Smooth muscle cell (in vitro differentiated cells): ENCODE measurements around the gene GPR173. TPM values are rescaled to one million over a fixed set of nuclear protein-coding genes. Genes with fewer than 3 reads are reported as not detected.

Source experiments
- DNase-seq: peaks from one replicate; lab custom pipeline; 2025; ENCODE audit not compliant: unreplicated experiment; lab: John Stamatoyannopoulos, UW
- H2AFZ ChIP-seq: fragments of 200-600 bp; sonication (generic); 2 replicates; pipeline ENCODE4 v1.6.0; 2016; ENCODE audit warnings: antibody characterized with exemption, low read depth, mild to moderate bottlenecking
- H3F3A ChIP-seq: fragments of 200-600 bp; sonication (generic); 2 replicates; pipeline ENCODE4 v1.6.0; 2017; ENCODE audit warnings: antibody characterized with exemption, low read depth
- H3K27ac ChIP-seq: fragments of 200-600 bp; sonication (generic); 2 replicates; pipeline ENCODE4 v1.5.1; 2016; ENCODE audit warnings: low read depth, mild to moderate bottlenecking
- H3K27me3 ChIP-seq: fragments of 200-600 bp; sonication (generic); 2 replicates; pipeline ENCODE4 v1.6.1; 2016; ENCODE audit warnings: low read depth, mild to moderate bottlenecking
- H3K36me3 ChIP-seq: fragments of 200-600 bp; sonication (generic); 2 replicates; pipeline ENCODE4 v1.5.1; 2016; ENCODE audit warnings: low read depth
- H3K4me1 ChIP-seq: fragments of 200-600 bp; sonication (generic); 2 replicates; pipeline ENCODE4 v1.5.1; 2016; ENCODE audit warnings: low read depth
- H3K4me2 ChIP-seq: fragments of 200-600 bp; sonication (generic); 2 replicates; pipeline ENCODE4 v1.6.0; 2016; ENCODE audit warnings: mild to moderate bottlenecking
- H3K4me3 ChIP-seq: fragments of 200-600 bp; sonication (generic); 2 replicates; pipeline ENCODE4 v1.5.1; 2016; ENCODE audit warnings: mild to moderate bottlenecking
- H3K79me2 ChIP-seq: fragments of 200-600 bp; sonication (generic); 2 replicates; pipeline ENCODE4 v1.6.0; 2016; ENCODE audit warnings: low read depth, mild to moderate bottlenecking
- H3K9ac ChIP-seq: fragments of 200-600 bp; sonication (generic); 2 replicates; pipeline ENCODE4 v1.6.0; 2016; ENCODE audit warnings: low read depth
- H3K9me3 ChIP-seq: fragments of 200-600 bp; sonication (generic); replicated peaks from 2 replicates; pipeline ENCODE4 v1.5.1; 2016; ENCODE audit warnings: low read depth
- H4K20me1 ChIP-seq: fragments of 200-600 bp; sonication (generic); 2 replicates; pipeline ENCODE4 v1.6.0; 2016; ENCODE audit warnings: low read depth
- WGBS: methylation state at CpG from one replicate; pipeline ENCODE4 v1.1.7; 2016; ENCODE audit warnings: low lambda C conversion rate; 5-methylcytosine and 5-hydroxymethylcytosine counted together
- polyA plus RNA-seq: library from polyadenylated mRNA; unstranded; fragments of >200 nt; fragmentation: Nextera tagmentation; extraction: Ambion mirVana; gene quantifications from 2 replicates; pipeline ENCODE4 v1.2.1, GENCODE V29; 2016
- total RNA-seq: library from RNA; depleted of rRNA; stranded (reverse); fragments of >200 nt; gene quantifications from 2 replicates; pipeline ENCODE4 v1.2.3, GENCODE V29; 2014
- TF ChIP-seq, protein P1 (sequence below): fragments of 200-600 bp; sonication (generic); IDR thresholded peaks from 2 replicates; pipeline ENCODE4 v1.5.1; 2017; ENCODE audit warnings: borderline replicate concordance, mild to moderate bottlenecking, antibody characterized with exemption; ENCODE audit not compliant: insufficient read depth, poor library complexity, severe bottlenecking

The GPR173 gene
- total and polyA plus RNA-seq, 2 experiments from 2014 or later = 0.63 to 5.5 TPM

DNA sequence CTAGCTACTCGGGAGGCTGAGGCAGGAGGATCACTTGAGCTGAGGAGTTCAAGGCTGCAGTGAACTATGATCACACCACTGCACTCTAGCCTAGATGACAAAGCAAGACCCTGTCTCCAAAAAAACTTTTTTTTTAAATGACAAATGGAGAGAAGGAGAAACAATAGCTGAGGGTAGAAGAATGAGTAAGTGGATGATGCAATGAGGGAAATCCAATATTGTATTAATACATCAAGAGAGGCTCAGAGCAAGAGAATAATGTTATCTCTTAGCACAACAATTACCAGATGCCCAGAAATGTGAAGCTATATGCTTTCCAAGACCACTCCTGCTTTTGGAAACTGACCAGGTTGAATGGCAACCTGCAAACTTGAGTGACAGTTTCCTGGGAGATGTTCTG is 19.9 kb upstream of the GPR173 start:
- no peaks in the 10 kb centered on the region for H4K20me1 ChIP-seq
- no peaks in the 10 kb centered on the region for H3K36me3 ChIP-seq
- no peak overlapping the region for H3K27ac ChIP-seq
- H3K79me2 ChIP-seq = no peaks in the 10 kb centered on the region
- H3K27me3 ChIP-seq = no peaks in the 10 kb centered on the region
- DNase-seq = no peak
- no peaks in the 10 kb centered on the region for H3K4me1 ChIP-seq
- no peak overlapping the region for H3K4me3 ChIP-seq
- no peaks in the 10 kb centered on the region for H3F3A ChIP-seq
- H3K9me3 ChIP-seq = no peaks in the 10 kb centered on the region
- WGBS = 76% methylated on average over 1 of the region's 1 CpG
- H2AFZ ChIP-seq = no peak overlapping the region
- TF ChIP-seq, protein P1, sequence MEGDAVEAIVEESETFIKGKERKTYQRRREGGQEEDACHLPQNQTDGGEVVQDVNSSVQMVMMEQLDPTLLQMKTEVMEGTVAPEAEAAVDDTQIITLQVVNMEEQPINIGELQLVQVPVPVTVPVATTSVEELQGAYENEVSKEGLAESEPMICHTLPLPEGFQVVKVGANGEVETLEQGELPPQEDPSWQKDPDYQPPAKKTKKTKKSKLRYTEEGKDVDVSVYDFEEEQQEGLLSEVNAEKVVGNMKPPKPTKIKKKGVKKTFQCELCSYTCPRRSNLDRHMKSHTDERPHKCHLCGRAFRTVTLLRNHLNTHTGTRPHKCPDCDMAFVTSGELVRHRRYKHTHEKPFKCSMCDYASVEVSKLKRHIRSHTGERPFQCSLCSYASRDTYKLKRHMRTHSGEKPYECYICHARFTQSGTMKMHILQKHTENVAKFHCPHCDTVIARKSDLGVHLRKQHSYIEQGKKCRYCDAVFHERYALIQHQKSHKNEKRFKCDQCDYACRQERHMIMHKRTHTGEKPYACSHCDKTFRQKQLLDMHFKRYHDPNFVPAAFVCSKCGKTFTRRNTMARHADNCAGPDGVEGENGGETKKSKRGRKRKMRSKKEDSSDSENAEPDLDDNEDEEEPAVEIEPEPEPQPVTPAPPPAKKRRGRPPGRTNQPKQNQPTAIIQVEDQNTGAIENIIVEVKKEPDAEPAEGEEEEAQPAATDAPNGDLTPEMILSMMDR = no peak
- no peak overlapping the region for H3K9ac ChIP-seq
- H3K4me2 ChIP-seq = no peak overlapping the region

DNA sequence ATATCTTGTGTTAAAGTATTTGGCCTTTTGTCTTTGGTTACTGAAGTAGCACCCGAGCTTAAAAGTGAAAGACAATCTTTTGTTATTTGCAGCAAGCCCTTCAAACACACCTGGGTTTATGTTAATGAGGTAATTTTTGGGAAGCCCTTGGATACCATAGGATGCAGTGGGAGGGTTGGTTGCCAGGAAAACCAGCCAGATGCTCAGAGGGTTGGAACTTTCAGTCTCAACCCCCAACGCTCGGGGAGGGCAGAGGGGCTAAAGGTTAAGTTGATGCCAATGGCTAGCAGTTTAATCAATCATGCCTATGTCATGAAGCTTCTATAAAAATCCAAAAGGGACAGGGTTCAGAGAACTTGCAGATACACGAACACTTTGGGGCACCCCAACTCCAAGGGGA is 17.2 kb upstream of the GPR173 start:
- 61% methylated on average over 4 of the region's 4 CpGs for WGBS
- Histone ChIP-seq H3F3A (no peaks in the 10 kb centered on the region), H3K9me3 (no peaks in the 10 kb centered on the region), H3K4me3 (no peak overlapping the region), H3K4me2 (no peak overlapping the region), H3K4me1 (no peaks in the 10 kb centered on the region), H3K27me3 (no peaks in the 10 kb centered on the region), H3K79me2 (no peaks in the 10 kb centered on the region), H3K9ac (no peak overlapping the region), H3K36me3 (no peaks in the 10 kb centered on the region), H4K20me1 (no peaks in the 10 kb centered on the region), H3K27ac (no peak overlapping the region), H2AFZ (no peak overlapping the region)
- TF ChIP-seq, protein P1 = no peak
- DNase-seq = no peak

DNA sequence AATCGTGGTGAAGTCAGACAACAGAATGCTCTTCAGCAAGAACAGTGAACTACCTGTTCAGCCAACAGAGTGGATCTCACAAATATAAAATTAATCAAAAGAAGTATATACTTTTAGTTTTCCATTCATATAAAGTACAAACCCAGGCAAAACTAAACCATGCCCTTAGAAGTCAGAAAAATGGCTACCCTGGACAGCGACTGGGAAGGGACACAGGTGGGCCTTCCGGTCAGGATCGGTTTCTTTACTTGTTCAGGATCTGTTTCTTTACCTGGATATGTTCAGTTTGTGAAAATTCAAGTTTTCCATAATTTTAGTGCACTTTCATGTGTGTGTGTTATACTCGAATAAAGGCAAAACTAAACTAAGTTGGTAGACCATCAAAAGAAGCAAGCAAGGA is 12.4 kb upstream of the GPR173 start:
- no peak overlapping the region for H3K4me3 ChIP-seq
- WGBS = 78% methylated on average over 5 of the region's 5 CpGs
- no peak for DNase-seq
- no peaks in the 10 kb centered on the region for H3K27me3 ChIP-seq
- H3K4me1 ChIP-seq = no peaks in the 10 kb centered on the region
- H3K4me2 ChIP-seq = no peak overlapping the region
- TF ChIP-seq, protein P1 = no peak
- no peaks in the 10 kb centered on the region for H3F3A ChIP-seq
- H4K20me1 ChIP-seq = no peaks in the 10 kb centered on the region
- H3K9ac ChIP-seq = no peak overlapping the region
- no peaks in the 10 kb centered on the region for H3K79me2 ChIP-seq
- no peak overlapping the region for H2AFZ ChIP-seq
- no peaks in the 10 kb centered on the region for H3K9me3 ChIP-seq
- H3K36me3 ChIP-seq = no peaks in the 10 kb centered on the region
- no peak overlapping the region for H3K27ac ChIP-seq

DNA sequence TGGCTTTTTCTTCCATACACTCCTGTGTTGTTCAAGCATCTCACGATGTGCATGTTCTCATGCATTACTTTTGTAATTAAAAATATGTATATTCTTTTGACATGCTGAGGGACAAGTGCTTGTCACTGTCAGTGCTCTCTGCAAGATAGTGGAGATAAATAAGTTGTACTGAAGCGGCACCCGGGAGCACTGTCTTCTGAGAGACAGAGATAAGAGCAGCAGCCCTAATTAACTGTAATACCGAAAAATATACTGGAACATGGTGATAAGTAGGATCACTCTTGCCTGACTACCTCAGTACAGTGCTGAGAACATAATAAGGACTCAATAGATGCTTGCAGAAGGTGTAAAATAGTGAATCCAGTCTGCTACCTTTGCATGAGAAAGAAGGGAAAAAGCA is 9.4 kb upstream of the GPR173 start:
- Histone ChIP-seq H3F3A (no peaks in the 10 kb centered on the region), H3K9me3 (no peaks in the 10 kb centered on the region), H3K27me3 (no peaks in the 10 kb centered on the region), H3K36me3 (no peaks in the 10 kb centered on the region), H3K4me2 (no peak overlapping the region), H4K20me1 (no peaks in the 10 kb centered on the region), H3K9ac (no peak overlapping the region), H3K27ac (no peak overlapping the region), H3K4me1 (no peaks in the 10 kb centered on the region), H2AFZ (no peak overlapping the region), H3K79me2 (no peaks in the 10 kb centered on the region), H3K4me3 (no peak overlapping the region)
- WGBS = 70% methylated on average over 4 of the region's 4 CpGs
- DNase-seq = no peak
- TF ChIP-seq, protein P1 = no peak
